HCT116 (cell line): ENCODE data around the gene AFDN. TPM values are rescaled to one million over a fixed set of nuclear protein-coding genes. Genes with fewer than 3 reads are reported as not detected.

Experiments
- ATAC-seq: fragments of 200-7000 bp; cut with Tn5 transposase; 2 replicates; pipeline ENCODE4 v1.9.1; 2020; ENCODE audit warnings: mild to moderate bottlenecking, moderate library complexity
- BruUV-seq: library from RNA; stranded (reverse); fragments of 400-500 nt; replicated peaks from 2 replicates; lab custom pipeline; 2021; lab: Mats Ljungman, UMichigan
- CTCF ChIA-PET: fragments of 300-600 bp; sonication (Branson Sonifier 250); formaldehyde crosslinking; loops from one replicate; lab custom pipeline; 2021; ENCODE audit warnings: antibody characterized with exemption; lab: Charles Lee
- POLR2A ChIA-PET: fragments of 300-600, 350-600 bp; sonication (Branson Sonifier 250); formaldehyde crosslinking; loops from one replicate; lab custom pipeline; 2021; ENCODE audit warnings: antibody characterized with exemption; lab: Charles Lee
- RAD21 ChIA-PET, 2 experiments: fragments of 300-600 bp; sonication (Branson Sonifier 250); formaldehyde crosslinking; loops; one replicate each; lab custom pipeline; 2023; ENCODE audit warnings: low total read pairs in 2 of 2; ENCODE audit not compliant: uncharacterized antibody in 2 of 2, unreplicated experiment in 2 of 2, low non-redundant PET in 1 of 2; lab: Charles Lee
- DNase-seq: peaks from one replicate; pipeline ENCODE4 v3.0.0-alpha.2; 2010; ENCODE audit warnings: low read depth, low spot score
- H2AFZ ChIP-seq: fragments of 200-600 bp; shearing (Covaris generic), sonication (generic); 2 replicates; pipeline ENCODE4 v1.6.1; 2017; ENCODE audit warnings: low read depth, mixed run types, mixed read lengths, antibody characterized with exemption, low read length; ENCODE audit not compliant: poor library complexity, severe bottlenecking
- H3K27ac ChIP-seq: 2 replicates; pipeline ENCODE4 v1.5.1; 2012; ENCODE audit warnings: low read depth, low read length
- H3K27me3 ChIP-seq: fragments of 200-600 bp; sonication (generic); 2 replicates; pipeline ENCODE4 v1.6.1; 2016; ENCODE audit warnings: mixed run types, low read length, mixed read lengths; ENCODE audit not compliant: insufficient read depth
- H3K36me3 ChIP-seq, 2 experiments: fragments of 200-500 bp in 1 of 2; fragments of 200-600 bp in 1 of 2; sonication (Bioruptor generic) in 1 of 2; sonication (generic) in 1 of 2; 2 replicates each; pipeline versions ENCODE4 v1.5.1 to v1.6.1; 2014 to 2016; ENCODE audit warnings: low read length in 2 of 2, inconsistent platforms in 1 of 2, mixed read lengths in 1 of 2, mixed run types in 1 of 2; ENCODE audit not compliant: insufficient read depth in 2 of 2, control insufficient read depth in 1 of 2
- H3K4me1 ChIP-seq, 2 experiments: fragments of 200-600 bp in 1 of 2; sonication (generic) in 1 of 2; 2 replicates each; pipeline versions ENCODE4 v1.5.1 to v1.6.1; 2012 to 2017; ENCODE audit warnings: low read length in 2 of 2, inconsistent platforms in 1 of 2, mild to moderate bottlenecking in 1 of 2, mixed read lengths in 1 of 2, mixed run types in 1 of 2, moderate library complexity in 1 of 2; ENCODE audit not compliant: insufficient read depth in 2 of 2, control insufficient read depth in 1 of 2
- H3K4me2 ChIP-seq: fragments of 200-600 bp; sonication (generic); 2 replicates; pipeline ENCODE4 v1.6.1; 2017; ENCODE audit warnings: mixed run types, low read length, mixed read lengths
- H3K4me3 ChIP-seq, 2 experiments: fragments of 200-600 bp in 1 of 2; sonication (generic) in 1 of 2; replicated peaks in 1 of 2; 2 replicates each; pipeline ENCODE4 v1.5.1; 2011 to 2016; ENCODE audit warnings: low read length in 2 of 2, control low read depth in 1 of 2, low read depth in 1 of 2, mild to moderate bottlenecking in 1 of 2, mixed read lengths in 1 of 2, mixed run types in 1 of 2
- H3K79me2 ChIP-seq: fragments of 200-600 bp; sonication (generic); 2 replicates; pipeline ENCODE4 v1.6.1; 2017; ENCODE audit warnings: mild to moderate bottlenecking, mixed run types, low read length, moderate library complexity, mixed read lengths; ENCODE audit not compliant: insufficient read depth
- H3K9ac ChIP-seq: fragments of 200-600 bp; sonication (generic); 2 replicates; pipeline ENCODE4 v1.6.1; 2016; ENCODE audit warnings: low read length, mixed read lengths
- H3K9me2 ChIP-seq: fragments of 200-600 bp; sonication (generic), shearing (Covaris generic); 2 replicates; pipeline ENCODE4 v1.6.1; 2017; ENCODE audit warnings: mixed run types, mild to moderate bottlenecking, moderate library complexity; ENCODE audit not compliant: insufficient read depth
- H3K9me3 ChIP-seq, 2 experiments: fragments of 200-500 bp in 1 of 2; fragments of 200-600 bp in 1 of 2; sonication (Bioruptor generic) in 1 of 2; sonication (generic) in 1 of 2; 2 replicates each; pipeline ENCODE4 v1.6.1; 2014 to 2017; ENCODE audit warnings: low read length in 2 of 2, mixed read lengths in 2 of 2, inconsistent platforms in 1 of 2, low read depth in 1 of 2, mild to moderate bottlenecking in 1 of 2, mixed run types in 1 of 2, moderate library complexity in 1 of 2; ENCODE audit not compliant: control insufficient read depth in 1 of 2, insufficient read depth in 1 of 2
- H4K20me1 ChIP-seq: fragments of 200-600 bp; sonication (generic), shearing (Covaris generic); 2 replicates; pipeline ENCODE4 v1.6.1; 2017; ENCODE audit warnings: mixed run types, mild to moderate bottlenecking, moderate library complexity; ENCODE audit not compliant: insufficient read depth
- CBX3 ChIP-seq: IDR thresholded peaks from 2 replicates; pipeline ENCODE4 v1.6.1; 2012; ENCODE audit warnings: low read depth
- ELF1 ChIP-seq: IDR thresholded peaks from 2 replicates; pipeline ENCODE4 v1.6.1; 2012; ENCODE audit warnings: low read depth, borderline replicate concordance
- EZH2 ChIP-seq: fragments of 200-600 bp; sonication (generic); IDR thresholded peaks from 2 replicates; pipeline ENCODE4 v1.6.1; 2017; ENCODE audit warnings: antibody characterized with exemption, mixed run types
- FOSL1 ChIP-seq: IDR thresholded peaks from 2 replicates; pipeline ENCODE4 v1.6.1; 2012; ENCODE audit warnings: low read depth
- POLR2A ChIP-seq: IDR thresholded peaks from 2 replicates; pipeline ENCODE4 v1.7.0; 2011; ENCODE audit warnings: borderline replicate concordance; ENCODE audit not compliant: insufficient read depth, insufficient read length; ENCODE audit errors: extremely low read depth
- RAD21 ChIP-seq: IDR thresholded peaks from 2 replicates; pipeline ENCODE4 v1.6.1; 2012; ENCODE audit warnings: low read depth, mild to moderate bottlenecking
- SRF ChIP-seq: IDR thresholded peaks from 2 replicates; pipeline ENCODE4 v1.6.1; 2012; ENCODE audit warnings: low read depth
- TCF7L2 ChIP-seq: IDR thresholded peaks from 2 replicates; pipeline ENCODE4 v1.7.0; 2011; ENCODE audit warnings: borderline replicate concordance, inconsistent platforms; ENCODE audit not compliant: insufficient read depth, insufficient read length; ENCODE audit errors: extremely low read depth
- ZFX ChIP-seq: fragments of 450-650 bp; IDR thresholded peaks from 2 replicates; pipeline ENCODE4 v1.6.1; 2017
- ZNF274 ChIP-seq: fragments of 200-500 bp; sonication (Bioruptor generic); IDR thresholded peaks from 2 replicates; pipeline ENCODE4 v1.6.1; 2014; ENCODE audit warnings: mild to moderate bottlenecking, low read depth, low read length, inconsistent platforms
- intact Hi-C: fragments of 100-400 bp; cut with micrococcal nuclease; formaldehyde crosslinking; loops from 2 replicates; pipeline ENCODE4 v1.10.0; 2022
- total RNA-seq: library from RNA; stranded (reverse); gene quantifications from one replicate; pipeline ENCODE4 v1.2.1, GENCODE V29; 2021; ENCODE audit not compliant: unreplicated experiment
- TF ChIP-seq, protein P1 (sequence below): IDR thresholded peaks from 2 replicates; pipeline ENCODE4 v1.6.1; 2012
- TF ChIP-seq, protein P2 (sequence below): IDR thresholded peaks from 2 replicates; pipeline ENCODE4 v1.6.1; 2012; ENCODE audit warnings: low read depth

The AFDN gene
- total RNA-seq, 1 experiment from 2014 or later: 59.4 TPM

DNA sequence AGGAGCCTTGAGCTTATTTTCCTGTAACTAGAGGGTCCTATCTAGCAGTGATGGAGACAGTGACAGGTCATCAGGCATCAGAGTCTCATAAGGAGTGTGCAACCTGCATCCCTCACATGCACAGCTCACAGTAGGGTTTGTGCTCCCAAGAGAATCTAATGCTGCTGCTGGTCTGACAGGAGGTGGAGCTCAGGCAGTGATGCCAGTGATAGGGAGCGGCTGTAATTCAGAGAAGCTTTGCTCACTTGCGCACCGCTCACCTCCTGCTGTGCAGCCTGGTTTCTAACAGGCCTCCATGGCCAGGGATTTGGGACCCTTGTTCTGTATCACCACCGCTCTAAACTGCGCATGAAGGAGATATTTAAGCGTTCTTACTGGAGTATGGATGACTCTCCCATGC is 176.1 kb downstream of the AFDN start:
- Histone ChIP-seq H3K27me3 (peaks cover 47% of the 10 kb centered on the region), H3K79me2 (no peaks in the 10 kb centered on the region), H4K20me1 (no peaks in the 10 kb centered on the region), H3K4me1 (peaks cover 8 to 11% of the 10 kb centered on the region in 2 experiments), H2AFZ (no peak overlapping the region), H3K36me3 (no peaks in the 10 kb centered on the region), H3K9me2 (no peaks in the 10 kb centered on the region), H3K9me3 (no peaks in the 10 kb centered on the region), H3K9ac (no peak overlapping the region), H3K4me3 (no peak overlapping the region), H3K27ac (no peak overlapping the region), H3K4me2 (no peak overlapping the region)
- intact Hi-C loops: no loop called here
- ChIA-PET POLR2A (no interaction called here), RAD21 (no interaction called here), CTCF (no interaction called here)
- DNase-seq (no peak), ATAC-seq (no peak)
- TF ChIP-seq ELF1 (no peak), ZFX (no peak), RAD21 (no peak), FOSL1 (no peak), TCF7L2 (no peak), ZNF274 (no peak), EZH2 (no peak), POLR2A (no peak), SRF (no peak), CBX3 (no peak)
- TF ChIP-seq, protein P1, sequence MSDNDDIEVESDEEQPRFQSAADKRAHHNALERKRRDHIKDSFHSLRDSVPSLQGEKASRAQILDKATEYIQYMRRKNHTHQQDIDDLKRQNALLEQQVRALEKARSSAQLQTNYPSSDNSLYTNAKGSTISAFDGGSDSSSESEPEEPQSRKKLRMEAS: no peak
- TF ChIP-seq, protein P2, sequence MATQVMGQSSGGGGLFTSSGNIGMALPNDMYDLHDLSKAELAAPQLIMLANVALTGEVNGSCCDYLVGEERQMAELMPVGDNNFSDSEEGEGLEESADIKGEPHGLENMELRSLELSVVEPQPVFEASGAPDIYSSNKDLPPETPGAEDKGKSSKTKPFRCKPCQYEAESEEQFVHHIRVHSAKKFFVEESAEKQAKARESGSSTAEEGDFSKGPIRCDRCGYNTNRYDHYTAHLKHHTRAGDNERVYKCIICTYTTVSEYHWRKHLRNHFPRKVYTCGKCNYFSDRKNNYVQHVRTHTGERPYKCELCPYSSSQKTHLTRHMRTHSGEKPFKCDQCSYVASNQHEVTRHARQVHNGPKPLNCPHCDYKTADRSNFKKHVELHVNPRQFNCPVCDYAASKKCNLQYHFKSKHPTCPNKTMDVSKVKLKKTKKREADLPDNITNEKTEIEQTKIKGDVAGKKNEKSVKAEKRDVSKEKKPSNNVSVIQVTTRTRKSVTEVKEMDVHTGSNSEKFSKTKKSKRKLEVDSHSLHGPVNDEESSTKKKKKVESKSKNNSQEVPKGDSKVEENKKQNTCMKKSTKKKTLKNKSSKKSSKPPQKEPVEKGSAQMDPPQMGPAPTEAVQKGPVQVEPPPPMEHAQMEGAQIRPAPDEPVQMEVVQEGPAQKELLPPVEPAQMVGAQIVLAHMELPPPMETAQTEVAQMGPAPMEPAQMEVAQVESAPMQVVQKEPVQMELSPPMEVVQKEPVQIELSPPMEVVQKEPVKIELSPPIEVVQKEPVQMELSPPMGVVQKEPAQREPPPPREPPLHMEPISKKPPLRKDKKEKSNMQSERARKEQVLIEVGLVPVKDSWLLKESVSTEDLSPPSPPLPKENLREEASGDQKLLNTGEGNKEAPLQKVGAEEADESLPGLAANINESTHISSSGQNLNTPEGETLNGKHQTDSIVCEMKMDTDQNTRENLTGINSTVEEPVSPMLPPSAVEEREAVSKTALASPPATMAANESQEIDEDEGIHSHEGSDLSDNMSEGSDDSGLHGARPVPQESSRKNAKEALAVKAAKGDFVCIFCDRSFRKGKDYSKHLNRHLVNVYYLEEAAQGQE: no peak
- BruUV-seq: no TSS peak
